Daoy (cell line): ENCODE results near the gene RMP24. TPM values are rescaled to one million over a fixed set of nuclear protein-coding genes. Genes with fewer than 3 reads are reported as not detected.

Experiments used
- total RNA-seq: library from RNA; depleted of rRNA; stranded (reverse); fragments of >200 nt; shearing (Covaris generic); gene quantifications from 2 replicates; pipeline ENCODE4 v1.2.3, GENCODE V29; 2014; rRNA removed

The RMP24 gene

Other genes starting within 250 kb of the RMP24 start
- 47.9 and 60.4 TPM in 2 replicates for gene RPRD1A, start 94.9 kb downstream of the RMP24 start, total RNA-seq
- 57.9 and 66.1 TPM in 2 replicates for gene SLC39A6, start 156.7 kb downstream of the RMP24 start, total RNA-seq
- gene ELP2, start 157.2 kb downstream of the RMP24 start, total RNA-seq, result 77.4 and 80.6 TPM in 2 replicates
- 4.4 and 4.5 TPM in 2 replicates for gene MOCOS, start 214.8 kb downstream of the RMP24 start, total RNA-seq